ENCODE measurements around the gene SFSWAP.
"Not testable (repeated sequence)": the region's sequence is repeated elsewhere in the genome, so short reads cannot be mapped to it uniquely, and the experiment has no call there.

Gene SFSWAP

GRCh38 chr12:131737150-131737827 is 26.4 kb downstream of the SFSWAP start:
- no peak for DNase-seq

GRCh38 chr12:131738196-131738595 is 27.3 kb downstream of the SFSWAP start:
- no peak for DNase-seq

- DNase-seq: no peak
Measured at GRCh38 chr12:131740626-131741025, 29.7 kb downstream of the SFSWAP start.

- not testable (repeated sequence) for DNase-seq
Measured at GRCh38 chr12:131742761-131743160, 31.9 kb downstream of the SFSWAP start.

GRCh38 chr12:131743410-131743809 is 32.5 kb downstream of the SFSWAP start:
- DNase-seq: not testable (repeated sequence)

- not testable (repeated sequence) for DNase-seq
Measured at GRCh38 chr12:131743880-131744279, 33.0 kb downstream of the SFSWAP start.

- not testable (repeated sequence) for DNase-seq
Measured at GRCh38 chr12:131744675-131745074, 33.8 kb downstream of the SFSWAP start.

GRCh38 chr12:131745706-131746105 is 34.8 kb downstream of the SFSWAP start:
- DNase-seq: no peak

- DNase-seq: no peak
Measured at GRCh38 chr12:131747276-131748177, 36.6 kb downstream of the SFSWAP start.

GRCh38 chr12:131749618-131750315 is 38.9 kb downstream of the SFSWAP start:
- DNase-seq: no peak

- no peak for DNase-seq
Measured at GRCh38 chr12:131751335-131751734, 40.4 kb downstream of the SFSWAP start.

- DNase-seq: no peak
Measured at GRCh38 chr12:131752451-131752850, 41.6 kb downstream of the SFSWAP start.

GRCh38 chr12:131753005-131753404 is 42.1 kb downstream of the SFSWAP start:
- no peak for DNase-seq

- no peak for DNase-seq
Measured at GRCh38 chr12:131753757-131754156, 42.9 kb downstream of the SFSWAP start.

- no peak for DNase-seq
Measured at GRCh38 chr12:131754184-131754583, 43.3 kb downstream of the SFSWAP start.

GRCh38 chr12:131755305-131756113 is 44.6 kb downstream of the SFSWAP start:
- no peak for DNase-seq

GRCh38 chr12:131756441-131756840 is 45.6 kb downstream of the SFSWAP start:
- no peak for DNase-seq

GRCh38 chr12:131757111-131757510 is 46.2 kb downstream of the SFSWAP start:
- DNase-seq: no peak

GRCh38 chr12:131758016-131758739 is 47.3 kb downstream of the SFSWAP start:
- DNase-seq: no peak

GRCh38 chr12:131759176-131759575 is 48.3 kb downstream of the SFSWAP start:
- DNase-seq: no peak

GRCh38 chr12:131761638-131762037 is 50.7 kb downstream of the SFSWAP start:
- no peak for DNase-seq

GRCh38 chr12:131764738-131765137 is 53.8 kb downstream of the SFSWAP start:
- DNase-seq: no peak
